Peyer's patch (tissue), 4 donors: ENCODE measurements around the gene BEX4.

Experiments
- CTCF ChIP-seq, 6 experiments: fragments of 450-650 bp in 4 of 6; fragments of 200-600 bp in 2 of 6; sonication (generic) in 1 of 6; IDR thresholded peaks; one replicate each; pipeline ENCODE4 v1.5.1; 2017 to 2019; ENCODE audit warnings: antibody characterized with exemption in 6 of 6, mild to moderate bottlenecking in 3 of 6, moderate library complexity in 1 of 6
- POLR2A ChIP-seq, 2 donors: fragments of 450-650 bp; IDR thresholded peaks; one replicate each; pipeline ENCODE4 v1.5.1; 2017; ENCODE audit warnings: antibody characterized with exemption in 2 of 2, mild to moderate bottlenecking in 2 of 2, moderate library complexity in 2 of 2

DNA sequence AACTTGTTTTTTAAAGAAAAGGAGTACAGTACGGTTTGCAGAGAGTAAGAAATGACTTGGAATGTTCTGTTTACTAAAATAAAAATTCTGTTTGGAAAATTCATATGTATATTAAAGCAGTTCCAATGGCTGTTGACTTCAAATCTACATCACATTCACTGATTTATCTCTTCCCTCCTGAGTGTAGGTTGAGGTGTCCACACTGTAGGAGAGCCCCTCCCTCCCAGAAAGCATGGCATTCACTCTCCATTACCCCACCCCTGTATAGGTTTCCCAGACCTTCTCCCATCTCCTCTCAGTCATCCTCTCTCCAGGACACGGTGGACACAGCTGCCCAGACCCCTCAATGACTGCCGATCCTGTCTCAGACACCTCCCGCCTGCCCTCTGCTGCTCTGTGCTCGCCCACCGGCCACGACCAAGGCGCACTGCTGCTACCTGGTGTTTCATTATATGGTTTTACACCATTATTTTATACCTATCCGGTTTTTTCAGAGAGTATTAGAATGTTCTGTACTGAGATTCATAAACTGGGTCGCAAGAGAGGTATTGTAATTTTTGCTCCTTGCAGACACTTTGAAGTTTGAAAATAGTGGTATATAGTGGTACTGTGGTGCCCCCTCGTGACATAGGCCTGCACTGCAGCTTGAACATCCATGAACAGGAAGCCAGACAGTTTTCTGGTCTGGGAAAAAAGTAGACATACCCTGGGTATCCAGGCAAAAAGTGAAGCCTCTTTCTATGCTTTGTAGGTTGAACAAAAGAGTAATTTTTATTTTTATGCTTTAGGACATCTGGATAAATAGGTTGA, 38.8 kb upstream of the BEX4 start:
- peak in 5 of 6 experiments; percentile 11 to 63 (median 56) for TF ChIP-seq CTCF (IDR thresholded peaks at IDR 0.05)
- no peak for TF ChIP-seq POLR2A (IDR thresholded peaks at IDR 0.05)
